HG03378 (cell line): Measurements from ENCODE around the gene ZNF79.

Source experiments
- ATAC-seq: cut with Tn5 transposase; IDR thresholded peaks from one replicate; pipeline ENCODE4 v1.9.1; 2021; ENCODE audit warnings: mild to moderate bottlenecking, moderate library complexity; ENCODE audit not compliant: unreplicated experiment

Gene ZNF79

GRCh38 chr9:127423934-127424675 is at the start of gene ZNF79:
TSS of gene ZNF79 (plus strand) at chr9:127424382. CDS start at chr9:127424788, 406 bp downstream.
- peak; percentile 78 for ATAC-seq

- ATAC-seq, result no peak
Measured at GRCh38 chr9:127380479-127380878, 43.7 kb upstream of the ZNF79 start.

GRCh38 chr9:127382541-127382940 is 41.6 kb upstream of the ZNF79 start:
- no peak for ATAC-seq

GRCh38 chr9:127384016-127384730 is 40.0 kb upstream of the ZNF79 start:
- ATAC-seq, result no peak

- ATAC-seq, result no peak
Measured at GRCh38 chr9:127384901-127385300, 39.3 kb upstream of the ZNF79 start.

- no peak for ATAC-seq
Measured at GRCh38 chr9:127386249-127386648, 37.9 kb upstream of the ZNF79 start.

- no peak for ATAC-seq
Measured at GRCh38 chr9:127386981-127387380, 37.2 kb upstream of the ZNF79 start.

GRCh38 chr9:127388037-127388855 is 35.9 kb upstream of the ZNF79 start:
- peak; percentile 74 for ATAC-seq

GRCh38 chr9:127388856-127389238 is 35.3 kb upstream of the ZNF79 start:
- no peak for ATAC-seq

GRCh38 chr9:127389381-127390247 is 34.6 kb upstream of the ZNF79 start:
- no peak for ATAC-seq

GRCh38 chr9:127390248-127390545 is 34.0 kb upstream of the ZNF79 start:
- no peak for ATAC-seq

GRCh38 chr9:127390563-127390962 is 33.6 kb upstream of the ZNF79 start:
- ATAC-seq, result no peak

GRCh38 chr9:127392166-127392565 is 32.0 kb upstream of the ZNF79 start:
- ATAC-seq, result no peak

GRCh38 chr9:127392976-127393375 is 31.2 kb upstream of the ZNF79 start:
- no peak for ATAC-seq

- no peak for ATAC-seq
Measured at GRCh38 chr9:127393645-127394044, 30.5 kb upstream of the ZNF79 start.

- no peak for ATAC-seq
Measured at GRCh38 chr9:127395497-127396252, 28.5 kb upstream of the ZNF79 start.

- peak; percentile 10 for ATAC-seq
Measured at GRCh38 chr9:127396253-127396807, 27.9 kb upstream of the ZNF79 start.

- peak; percentile 96 for ATAC-seq
Measured at GRCh38 chr9:127396808-127397645, 27.2 kb upstream of the ZNF79 start, which contains the start of gene SLC2A8. TSS of gene SLC2A8 (plus strand) at chr9:127397169. CDS start at chr9:127397231, 62 bp downstream.
